ENCODE data around the gene PHF21A. TPM values are rescaled to one million over a fixed set of nuclear protein-coding genes. Genes with fewer than 3 reads are reported as not detected.

The PHF21A gene
- total RNA-seq, 4 donors from 2014 or later: 30.4 to 58.5 (median 49.4) TPM

- no peaks in the 10 kb centered on the region for H3K4me1 ChIP-seq
- no peak for DNase-seq (ENCODE audit: low spot score in 2 of 2)
- peaks cover 2 to 83% (median 11%) of the 10 kb centered on the region in 3 donors for H3K36me3 ChIP-seq
- H3K4me3 ChIP-seq: no peak overlapping the region
- no peak overlapping the region for H3K27ac ChIP-seq
- H3K9me3 ChIP-seq: no peaks in the 10 kb centered on the region
- 90 to 93% methylated on average over 4 of the region's 4 CpGs for WGBS, 2 donors
- H3K27me3 ChIP-seq: no peaks in the 10 kb centered on the region
- no peak for TF ChIP-seq EP300 (IDR thresholded peaks at IDR 0.05)
- TF ChIP-seq CTCF (IDR thresholded peaks at IDR 0.05): no peak
- TF ChIP-seq POLR2A (IDR thresholded peaks at IDR 0.05): no peak
These were observed 184.7 kb downstream of the PHF21A start for GRCh38 chr11:45936511-45937054.

- WGBS, 2 donors: 85 to 86% methylated on average over 8 of the region's 8 CpGs
- peaks cover 2 to 83% (median 11%) of the 10 kb centered on the region in 3 donors for H3K36me3 ChIP-seq
- no peak for TF ChIP-seq POLR2A (IDR thresholded peaks at IDR 0.05)
- no peak for TF ChIP-seq CTCF (IDR thresholded peaks at IDR 0.05)
- no peak for TF ChIP-seq EP300 (IDR thresholded peaks at IDR 0.05)
These were observed 185.7 kb downstream of the PHF21A start for GRCh38 chr11:45935349-45936064.

GRCh38 chr11:45934580-45935318, 186.5 kb downstream of the PHF21A start:
- Histone ChIP-seq H3K4me3 (no peak overlapping the region), H3K4me1 (peaks cover 0 to 15% (median 3%) of the 10 kb centered on the region in 4 donors), H3K27me3 (no peaks in the 10 kb centered on the region), H3K27ac (no peak overlapping the region), H3K36me3 (peaks cover 2 to 85% (median 11%) of the 10 kb centered on the region in 3 donors), H3K9me3 (no peaks in the 10 kb centered on the region)
- TF ChIP-seq POLR2A (IDR thresholded peaks at IDR 0.05): no peak
- no peak for TF ChIP-seq CTCF (IDR thresholded peaks at IDR 0.05)
- TF ChIP-seq EP300 (IDR thresholded peaks at IDR 0.05): no peak
- 83% methylated on average over 11 to 12 of the region's 12 CpGs for WGBS, 2 donors
- DNase-seq (ENCODE audit: low spot score in 2 of 2): no peak

More at GRCh38 chr11:45935349-45936064, 185.7 kb downstream of the PHF21A start:
- no peak overlapping the region for H3K4me3 ChIP-seq
- DNase-seq (ENCODE audit: low spot score in 2 of 2): no peak
- no peaks in the 10 kb centered on the region for H3K9me3 ChIP-seq
- no peaks in the 10 kb centered on the region for H3K27me3 ChIP-seq
- H3K27ac ChIP-seq: no peak overlapping the region
- H3K4me1 ChIP-seq: peaks cover 0 to 7% (median under 1%) of the 10 kb centered on the region in 4 donors

GRCh38 chr11:45933846-45934579, 187.2 kb downstream of the PHF21A start:
- H3K4me3 ChIP-seq: no peak overlapping the region
- H3K27ac ChIP-seq: no peak overlapping the region
- H3K4me1 ChIP-seq: peaks cover 0 to 22% (median 3%) of the 10 kb centered on the region in 4 donors
- 89 to 90% methylated on average over 19 to 21 of the region's 21 CpGs for WGBS, 2 donors
- no peaks in the 10 kb centered on the region for H3K27me3 ChIP-seq
- no peak for DNase-seq (ENCODE audit: low spot score in 2 of 2)
- peaks cover 2 to 85% (median 11%) of the 10 kb centered on the region in 3 donors for H3K36me3 ChIP-seq
- no peaks in the 10 kb centered on the region for H3K9me3 ChIP-seq
- no peak for TF ChIP-seq CTCF (IDR thresholded peaks at IDR 0.05)
- TF ChIP-seq EP300 (IDR thresholded peaks at IDR 0.05): no peak
- TF ChIP-seq POLR2A (IDR thresholded peaks at IDR 0.05): no peak
